ENCODE data around the gene LINGO4.
"Not testable (repeated sequence)": the region's sequence is repeated elsewhere in the genome, so short reads cannot be mapped to it uniquely, and the experiment has no call there.

LINGO4 gene

GRCh38 chr1:151803164-151803563 lies 2.1 kb downstream of the LINGO4 start:
- in situ Hi-C loops (cut with HindIII; ENCODE audit: low pct_unique_long_range_greater_than_20kb, low sequenced_read_pairs), result no loop called here
- peak; percentile 71 to 75 for DNase-seq (ENCODE audit: low read depth in 1 of 2, low spot score in 1 of 2)
- TF ChIP-seq JUND (IDR thresholded peaks at IDR 0.05; ENCODE audit: low read depth), result no peak

GRCh38 chr1:151802372-151802771 lies 2.8 kb downstream of the LINGO4 start:
- TF ChIP-seq JUND (IDR thresholded peaks at IDR 0.05; ENCODE audit: low read depth), result no peak
- DNase-seq (ENCODE audit: low read depth in 1 of 2, low spot score in 1 of 2), result no peak
- in situ Hi-C loops (cut with HindIII; ENCODE audit: low pct_unique_long_range_greater_than_20kb, low sequenced_read_pairs), result no loop called here

DNA sequence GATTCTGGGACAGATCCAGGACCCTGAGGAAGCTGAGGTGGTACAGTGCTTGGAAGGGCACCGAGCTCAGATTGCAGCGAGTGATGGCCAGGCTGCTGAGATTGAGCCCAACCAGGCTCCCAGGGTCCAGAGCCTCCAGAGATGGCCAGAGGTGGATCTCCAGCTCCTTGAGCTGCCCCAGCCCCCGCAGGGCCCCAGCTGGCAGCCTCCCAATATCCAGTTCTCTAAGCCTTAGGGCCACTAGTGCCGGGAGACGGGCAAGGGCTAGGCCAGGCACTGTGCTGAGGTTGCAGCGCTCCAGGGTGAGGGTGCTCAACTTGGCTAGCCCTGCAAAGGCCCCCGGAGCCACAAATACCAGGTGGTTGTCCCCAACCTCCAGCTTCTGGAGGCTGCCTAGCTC lies 3.4 kb downstream of the LINGO4 start:
- no peak for TF ChIP-seq JUND (IDR thresholded peaks at IDR 0.05; ENCODE audit: low read depth)
- in situ Hi-C loops (cut with HindIII; ENCODE audit: low pct_unique_long_range_greater_than_20kb, low sequenced_read_pairs), result no loop called here

GRCh38 chr1:151801310-151801820 lies 3.9 kb downstream of the LINGO4 start:
- no peak for DNase-seq (ENCODE audit: low read depth in 1 of 2, low spot score in 1 of 2)
- no peak for TF ChIP-seq JUND (IDR thresholded peaks at IDR 0.05; ENCODE audit: low read depth)
- in situ Hi-C loops (cut with HindIII; ENCODE audit: low pct_unique_long_range_greater_than_20kb, low sequenced_read_pairs), result no loop called here

More for the DNA sequence above, 3.4 kb downstream of the LINGO4 start:
- no peak for DNase-seq (ENCODE audit: low read depth in 1 of 2, low spot score in 1 of 2)

- TF ChIP-seq JUND (IDR thresholded peaks at IDR 0.05; ENCODE audit: low read depth), result no peak
- in situ Hi-C loops (cut with HindIII; ENCODE audit: low pct_unique_long_range_greater_than_20kb, low sequenced_read_pairs), result no loop called here
- DNase-seq (ENCODE audit: low read depth in 1 of 2, low spot score in 1 of 2), result no peak
Observed at GRCh38 chr1:151800830-151801229, 4.4 kb downstream of the LINGO4 start.

DNA sequence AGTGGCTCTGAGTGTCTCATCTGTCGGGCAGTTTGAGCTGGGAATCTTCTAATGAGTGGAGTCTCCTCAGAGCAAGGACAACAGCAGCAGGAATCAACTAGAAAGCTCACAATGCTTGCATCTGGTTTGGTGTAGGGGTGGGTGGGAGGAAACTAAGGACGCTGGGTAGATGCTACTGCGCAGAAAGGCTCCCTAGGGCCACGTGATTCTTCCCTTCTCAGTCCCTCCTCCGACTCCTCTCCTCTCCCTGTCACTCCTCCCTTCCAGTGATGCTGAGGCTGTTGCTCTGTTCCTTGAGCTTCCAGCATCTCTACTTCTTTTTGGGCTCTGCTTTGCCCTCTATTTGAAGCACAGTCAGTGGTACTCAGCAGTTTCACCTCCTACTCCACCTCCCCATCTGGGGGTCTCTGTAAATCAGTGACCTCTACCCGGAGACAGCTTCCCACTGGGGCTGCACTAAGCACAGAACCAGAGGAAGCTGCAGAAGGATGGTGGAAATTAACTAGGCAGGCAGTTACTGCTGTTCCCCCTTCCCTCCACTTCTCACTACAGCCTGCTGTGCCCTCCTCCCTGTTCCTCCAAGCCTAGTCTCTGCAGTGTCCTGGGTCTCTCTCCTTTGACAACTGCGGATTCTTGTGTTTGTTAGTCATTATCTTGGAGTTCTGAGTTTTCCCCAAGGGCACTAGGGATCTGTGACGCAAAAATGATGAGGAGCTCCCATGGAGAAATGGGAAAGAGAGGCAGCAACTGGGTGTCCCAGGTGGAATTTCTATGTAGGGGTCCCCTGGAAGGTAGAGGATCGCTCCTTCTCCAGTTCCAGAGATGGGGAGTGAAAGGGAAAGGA lies 5.8 kb downstream of the LINGO4 start:
- DNase-seq (ENCODE audit: low read depth in 1 of 2, low spot score in 1 of 2), result no peak
- in situ Hi-C loops (cut with HindIII; ENCODE audit: low pct_unique_long_range_greater_than_20kb, low sequenced_read_pairs), result no loop called here
- TF ChIP-seq JUND (IDR thresholded peaks at IDR 0.05; ENCODE audit: low read depth), result no peak

DNA sequence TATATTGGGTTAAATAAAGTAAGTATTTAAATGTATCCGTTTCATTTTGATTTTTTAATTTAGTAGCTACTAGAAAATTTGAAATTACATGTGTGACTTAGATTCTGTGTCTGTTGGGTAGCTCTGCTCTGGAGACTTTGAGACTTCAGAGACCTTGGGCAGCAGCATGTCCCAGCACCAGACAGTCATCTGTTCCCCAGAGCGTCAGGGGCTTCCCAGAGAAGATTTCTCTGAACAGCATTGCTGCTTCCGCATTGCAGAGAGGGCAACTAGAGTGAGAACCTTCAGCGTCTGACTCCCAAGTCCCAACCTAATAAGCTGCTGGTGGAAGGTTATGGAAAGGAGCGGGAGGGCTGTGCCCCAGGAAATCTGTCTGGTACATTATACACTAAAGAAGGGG lies 6.6 kb downstream of the LINGO4 start:
- in situ Hi-C loops (cut with HindIII; ENCODE audit: low pct_unique_long_range_greater_than_20kb, low sequenced_read_pairs), result no loop called here
- TF ChIP-seq JUND (IDR thresholded peaks at IDR 0.05; ENCODE audit: low read depth), result no peak
- no peak for DNase-seq (ENCODE audit: low read depth in 1 of 2, low spot score in 1 of 2)

- peak; percentile 50 to 60 for DNase-seq (ENCODE audit: low read depth in 1 of 2, low spot score in 1 of 2)
- no peak for TF ChIP-seq JUND (IDR thresholded peaks at IDR 0.05; ENCODE audit: low read depth)
- in situ Hi-C loops (cut with HindIII; ENCODE audit: low pct_unique_long_range_greater_than_20kb, low sequenced_read_pairs), result no loop called here
Observed at GRCh38 chr1:151790940-151791651, 14.1 kb downstream of the LINGO4 start.

DNA sequence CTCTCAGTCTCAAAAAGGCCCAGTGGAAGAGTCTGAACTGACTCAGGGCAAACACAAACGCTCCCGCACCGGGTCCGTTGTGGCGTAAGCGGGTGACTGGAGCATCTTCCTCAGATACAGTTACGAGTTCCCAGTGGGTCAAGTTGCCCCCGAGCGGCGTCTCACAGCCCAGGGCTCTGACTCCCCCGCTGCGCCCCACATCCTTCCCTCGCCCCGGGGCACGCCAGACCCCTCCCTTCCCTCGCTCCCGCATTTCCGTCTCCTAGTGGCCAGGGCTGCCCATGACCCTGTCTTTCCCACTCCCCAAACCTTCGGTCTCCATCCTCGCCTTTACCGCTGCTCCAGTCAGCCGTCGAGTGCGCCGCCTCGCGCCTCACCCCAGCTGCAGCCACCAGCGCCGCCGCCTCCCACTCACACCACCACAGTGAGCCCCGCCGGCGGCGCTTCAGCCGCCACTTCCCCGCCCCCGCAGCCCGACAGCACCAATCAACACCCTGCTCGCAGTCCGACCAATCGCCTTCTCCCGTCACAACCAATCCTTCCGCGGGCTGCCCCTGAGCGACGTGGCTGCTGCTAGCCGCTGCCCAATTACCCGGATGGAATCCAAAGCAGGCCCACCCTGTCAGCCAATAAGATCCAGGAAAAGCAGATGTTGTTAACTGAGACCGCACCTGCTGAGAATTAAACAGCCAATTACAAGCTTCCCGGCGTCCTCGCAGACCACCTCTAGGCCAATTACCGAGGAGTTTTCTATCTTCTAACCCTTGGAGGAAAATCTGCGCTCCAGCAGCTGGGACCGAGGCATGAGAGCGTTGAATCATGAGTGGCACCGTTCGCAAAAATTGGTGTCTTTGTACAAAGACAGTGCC lies 14.9 kb downstream of the LINGO4 start, which contains the start of gene TDRKH:
Gene TDRKH, minus strand, starts transcription at position 430 of the 869 bp plus-strand sequence. CDS start 7,478 bp downstream, outside the sequence.
- no peak for TF ChIP-seq JUND (IDR thresholded peaks at IDR 0.05; ENCODE audit: low read depth)
- in situ Hi-C loops (cut with HindIII; ENCODE audit: low pct_unique_long_range_greater_than_20kb, low sequenced_read_pairs), result no loop called here
- DNase-seq (ENCODE audit: low read depth in 1 of 2, low spot score in 1 of 2), result peak; percentile 100

- TF ChIP-seq JUND (IDR thresholded peaks at IDR 0.05; ENCODE audit: low read depth), result no peak
- in situ Hi-C loops (cut with HindIII; ENCODE audit: low pct_unique_long_range_greater_than_20kb, low sequenced_read_pairs), result no loop called here
- no peak for DNase-seq (ENCODE audit: low read depth in 1 of 2, low spot score in 1 of 2)
Observed at GRCh38 chr1:151787689-151788088, 17.5 kb downstream of the LINGO4 start.

- DNase-seq (ENCODE audit: low read depth in 1 of 2, low spot score in 1 of 2), result no peak
- no peak for TF ChIP-seq JUND (IDR thresholded peaks at IDR 0.05; ENCODE audit: low read depth)
- in situ Hi-C loops (cut with HindIII; ENCODE audit: low pct_unique_long_range_greater_than_20kb, low sequenced_read_pairs), result no loop called here
Observed at GRCh38 chr1:151783796-151784195, 21.4 kb downstream of the LINGO4 start.

- DNase-seq (ENCODE audit: low read depth in 1 of 2, low spot score in 1 of 2), result peak in 1 of 2 experiments; percentile 56
- no peak for TF ChIP-seq JUND (IDR thresholded peaks at IDR 0.05; ENCODE audit: low read depth)
- in situ Hi-C loops (cut with HindIII; ENCODE audit: low pct_unique_long_range_greater_than_20kb, low sequenced_read_pairs), result no loop called here
Observed at GRCh38 chr1:151782741-151783140, 22.5 kb downstream of the LINGO4 start.

DNA sequence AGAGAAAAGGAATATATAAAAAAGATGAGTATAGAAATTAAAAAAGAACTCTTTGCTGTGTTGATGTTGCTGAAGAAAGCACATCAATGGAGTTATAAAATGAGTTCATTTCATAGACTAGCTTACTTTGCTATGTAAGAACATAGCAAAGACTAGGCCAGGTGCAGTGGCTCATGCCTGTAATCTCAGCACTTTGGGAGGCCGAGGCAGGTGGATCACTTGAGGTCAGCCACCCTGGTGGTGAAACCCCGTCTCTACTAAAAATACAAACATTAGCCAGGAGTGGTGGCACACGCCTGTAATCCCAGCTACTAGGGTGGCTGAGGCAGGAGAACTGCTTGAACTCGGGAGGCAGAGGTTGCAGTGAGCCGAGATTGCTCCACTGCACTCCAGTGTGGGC lies 23.2 kb downstream of the LINGO4 start:
- in situ Hi-C loops (cut with HindIII; ENCODE audit: low pct_unique_long_range_greater_than_20kb, low sequenced_read_pairs); DNase-seq (ENCODE audit: low read depth in 1 of 2, low spot score in 1 of 2): not testable (repeated sequence)

DNA sequence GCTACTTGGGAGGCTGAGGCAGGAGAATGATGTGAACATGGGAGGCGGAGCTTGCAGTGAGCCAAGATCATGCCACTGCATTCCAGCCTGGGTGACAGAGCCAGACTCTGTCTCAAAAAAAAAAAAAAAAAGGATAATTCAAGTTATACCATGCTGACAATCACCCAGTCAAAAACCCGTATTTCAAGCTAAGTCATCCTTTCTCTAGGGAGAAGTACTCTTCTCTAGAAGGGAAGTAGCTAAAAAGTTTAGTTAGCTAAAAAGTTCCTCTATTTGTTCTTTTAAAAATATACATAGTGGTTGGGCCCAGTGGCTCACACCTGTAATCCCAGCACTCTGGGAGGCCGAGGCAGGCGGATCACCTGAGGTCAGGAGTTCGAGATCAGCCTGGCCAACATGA lies 24.5 kb downstream of the LINGO4 start:
- DNase-seq (ENCODE audit: low read depth in 1 of 2, low spot score in 1 of 2); in situ Hi-C loops (cut with HindIII; ENCODE audit: low pct_unique_long_range_greater_than_20kb, low sequenced_read_pairs): not testable (repeated sequence)

All from T47D (cell line).